ENCODE data around the gene DCLK1. TPM values are rescaled to one million over a fixed set of nuclear protein-coding genes. Genes with fewer than 3 reads are reported as not detected.

Gene DCLK1
- total and polyA plus RNA-seq, 10 of the 15 experiments (the other 5 are each of a cell fraction or from before 2014, with no cell fraction given), result not detected

DNA sequence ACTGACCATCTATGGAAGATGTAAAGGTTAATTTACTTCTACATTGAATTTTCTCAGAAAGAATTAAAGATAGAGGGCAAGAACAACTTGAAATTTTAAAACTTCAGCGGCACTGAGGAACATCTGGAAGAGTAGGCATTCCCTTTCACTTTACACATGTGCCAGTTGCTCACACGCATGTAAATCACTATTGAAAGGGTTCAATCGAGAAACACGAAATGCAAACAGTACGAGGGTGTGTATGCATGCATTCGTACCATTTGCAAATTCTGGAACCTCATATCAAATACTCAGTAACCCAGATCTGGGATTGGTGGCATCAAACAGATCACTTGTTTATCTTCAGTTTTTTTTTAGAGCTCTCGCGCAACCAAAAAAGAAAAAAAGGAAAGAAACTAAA is 339.2 kb downstream of the DCLK1 start (continued):
- no peak for TF ChIP-seq EZH2 (IDR thresholded peaks at IDR 0.05; ENCODE audit: borderline replicate concordance, control insufficient read depth, low read depth, low read length)

DNA sequence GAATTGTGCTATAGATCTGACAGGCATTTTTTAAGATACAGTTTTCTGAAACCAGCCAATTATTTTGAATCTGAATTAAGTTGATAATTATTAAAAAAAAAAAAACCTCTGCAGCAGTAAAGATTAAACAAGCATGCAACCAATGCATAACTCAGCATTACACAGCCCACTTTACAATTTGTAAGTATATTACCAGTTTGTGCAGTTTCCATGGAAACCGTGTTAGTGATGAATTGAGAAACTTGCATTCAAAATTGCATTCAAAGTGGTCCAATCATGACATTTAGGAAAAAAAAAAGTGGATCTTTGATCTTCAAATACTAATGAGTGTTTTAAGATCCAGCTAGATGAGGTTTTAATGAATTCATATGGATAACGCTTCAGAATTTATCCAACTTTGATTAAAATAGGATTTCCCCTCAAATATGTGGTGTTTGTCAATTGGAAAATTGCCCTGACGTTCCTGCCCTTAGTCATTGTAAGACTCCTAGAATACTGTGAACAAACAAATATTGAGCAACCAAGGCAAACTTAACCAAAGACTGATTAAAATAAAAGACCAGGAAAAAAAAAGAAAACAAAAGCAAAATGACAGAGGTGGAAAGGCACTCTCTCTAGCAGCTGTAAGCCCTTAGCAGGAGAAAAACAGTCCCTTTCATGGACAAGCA is 339.9 kb downstream of the DCLK1 start:
- no peak for TF ChIP-seq CEBPB (IDR thresholded peaks at IDR 0.05; ENCODE audit: borderline replicate concordance in 1 of 2, low read depth in 2 of 2, low read length in 2 of 2)
- TF ChIP-seq EP300 (IDR thresholded peaks at IDR 0.05; ENCODE audit: borderline replicate concordance in 1 of 2, control insufficient read depth in 1 of 2, low read depth in 2 of 2, low read length in 2 of 2), result no peak
- TF ChIP-seq, protein P1, sequence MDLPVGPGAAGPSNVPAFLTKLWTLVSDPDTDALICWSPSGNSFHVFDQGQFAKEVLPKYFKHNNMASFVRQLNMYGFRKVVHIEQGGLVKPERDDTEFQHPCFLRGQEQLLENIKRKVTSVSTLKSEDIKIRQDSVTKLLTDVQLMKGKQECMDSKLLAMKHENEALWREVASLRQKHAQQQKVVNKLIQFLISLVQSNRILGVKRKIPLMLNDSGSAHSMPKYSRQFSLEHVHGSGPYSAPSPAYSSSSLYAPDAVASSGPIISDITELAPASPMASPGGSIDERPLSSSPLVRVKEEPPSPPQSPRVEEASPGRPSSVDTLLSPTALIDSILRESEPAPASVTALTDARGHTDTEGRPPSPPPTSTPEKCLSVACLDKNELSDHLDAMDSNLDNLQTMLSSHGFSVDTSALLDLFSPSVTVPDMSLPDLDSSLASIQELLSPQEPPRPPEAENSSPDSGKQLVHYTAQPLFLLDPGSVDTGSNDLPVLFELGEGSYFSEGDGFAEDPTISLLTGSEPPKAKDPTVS (IDR thresholded peaks at IDR 0.05; ENCODE audit: low read depth, low read length), result no peak
- no peak for TF ChIP-seq IKZF2 (IDR thresholded peaks at IDR 0.05)
- TF ChIP-seq ZZZ3 (IDR thresholded peaks at IDR 0.05; ENCODE audit: control insufficient read depth, insufficient read length, low read depth), result no peak
- TF ChIP-seq RBBP5 (conservative IDR thresholded peaks at IDR 0.05), result no peak
- TF ChIP-seq PAX5 (IDR thresholded peaks at IDR 0.05; ENCODE audit: borderline replicate concordance, low read depth, low read length), result no peak
- TF ChIP-seq POLR2AphosphoS5 (IDR thresholded peaks at IDR 0.05; ENCODE audit: low read length), result no peak
- no peak overlapping the region for H3K27ac ChIP-seq (ENCODE audit: control insufficient read depth, insufficient read depth)
- WGBS (ENCODE audit: insufficient coverage, insufficient replicate concordance, low lambda C conversion rate, missing lambda C conversion rate), result 11% methylated on average over 3 of the region's 3 CpGs
- no peak for ATAC-seq
- no peaks in the 10 kb centered on the region for H3K36me3 ChIP-seq (ENCODE audit: control insufficient read depth in 2 of 2, insufficient read depth in 2 of 2, low read length in 1 of 2)
- BruUV-seq (replicated peaks), result no TSS peak
- H3K27me3 ChIP-seq (replicated peaks in 1 of 2; ENCODE audit: control insufficient read depth in 2 of 2, insufficient read depth in 2 of 2, low read length in 1 of 2), result no peaks in the 10 kb centered on the region
- H3K4me3 ChIP-seq, result no peak overlapping the region
- no peak overlapping the region for H3K4me2 ChIP-seq (ENCODE audit: control insufficient read depth, insufficient read depth)
- in situ Hi-C loops (cut with MboI) (no loop called here), intact Hi-C loops (cut with micrococcal nuclease; ENCODE audit: unreplicated experiment) (no loop called here)
- H2AFZ ChIP-seq (ENCODE audit: control insufficient read depth, low read depth, low read length), result no peak overlapping the region
- no peaks in the 10 kb centered on the region for H3K9me3 ChIP-seq (replicated peaks; ENCODE audit: control insufficient read depth, insufficient read depth, low read length)
- no peak overlapping the region for H3K9ac ChIP-seq (ENCODE audit: control insufficient read depth, insufficient read depth, low read length)
- DNase-seq (ENCODE audit: low read depth, low spot score), result no peak
- no peak for FAIRE-seq
- RAD21 ChIA-PET (ENCODE audit: unreplicated experiment), result no interaction called here
- POLR2A ChIA-PET, result no interaction called here
- no peaks in the 10 kb centered on the region for H4K20me1 ChIP-seq (ENCODE audit: control insufficient read depth, insufficient read depth)
- no peaks in the 10 kb centered on the region for H3K79me2 ChIP-seq (ENCODE audit: control insufficient read depth, insufficient read depth, low read length)
- SMC1A ChIA-PET (ENCODE audit: uncharacterized antibody, unreplicated experiment), result interaction anchor here (1.0 to 1.5 kb wide), 2 partner anchors 27 to 157 kb away, joined by 3 read pairs; no protein-coding TSS in a partner anchor
- CTCF ChIA-PET, result interaction anchor here (0.7 kb wide), 1 partner anchor 69 kb away, joined by 6 read pairs; no protein-coding TSS in a partner anchor
- H3K4me1 ChIP-seq (ENCODE audit: control insufficient read depth, insufficient read depth, low read length), result no peaks in the 10 kb centered on the region
